IPS-18c (cell line): Measurements from ENCODE around the gene LPCAT1.

Experiments used
- H3K4me3 ChIP-seq: 2 replicates; pipeline ENCODE4 v1.7.0; 2013; ENCODE audit warnings: low read depth, mild to moderate bottlenecking, low read length, moderate library complexity; ENCODE audit not compliant: insufficient read depth
- H3K9me3 ChIP-seq: one replicate; pipeline ENCODE4 v1.6.1; 2013; ENCODE audit warnings: mild to moderate bottlenecking, low read length, moderate library complexity; ENCODE audit not compliant: control insufficient read depth, insufficient read depth

Gene LPCAT1

DNA sequence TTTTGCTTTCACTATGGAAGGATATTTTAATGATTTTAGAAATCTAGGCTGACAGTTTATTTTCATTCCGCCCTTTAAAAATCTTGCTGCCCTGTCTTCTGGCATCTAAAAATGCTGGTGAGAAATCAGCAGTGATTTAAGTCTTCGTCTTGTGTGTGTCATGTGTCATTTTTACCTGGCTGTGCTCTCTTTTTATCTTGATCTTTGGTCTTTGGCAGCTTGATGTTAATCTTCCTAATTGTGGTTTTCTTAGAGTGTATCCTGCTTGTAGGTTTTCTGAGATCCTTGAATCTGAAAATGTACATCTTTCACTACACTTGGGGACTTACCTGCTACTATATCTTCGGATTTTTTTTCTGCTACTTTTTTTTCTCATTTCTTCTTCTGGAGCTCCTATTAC lies 11.9 kb upstream of the LPCAT1 start:
- no peak overlapping the region for H3K4me3 ChIP-seq
- H3K9me3 ChIP-seq, result no peaks in the 10 kb centered on the region

GRCh38 chr5:1532384-1532783 lies 8.6 kb upstream of the LPCAT1 start:
- no peak overlapping the region for H3K4me3 ChIP-seq
- H3K9me3 ChIP-seq, result no peaks in the 10 kb centered on the region

DNA sequence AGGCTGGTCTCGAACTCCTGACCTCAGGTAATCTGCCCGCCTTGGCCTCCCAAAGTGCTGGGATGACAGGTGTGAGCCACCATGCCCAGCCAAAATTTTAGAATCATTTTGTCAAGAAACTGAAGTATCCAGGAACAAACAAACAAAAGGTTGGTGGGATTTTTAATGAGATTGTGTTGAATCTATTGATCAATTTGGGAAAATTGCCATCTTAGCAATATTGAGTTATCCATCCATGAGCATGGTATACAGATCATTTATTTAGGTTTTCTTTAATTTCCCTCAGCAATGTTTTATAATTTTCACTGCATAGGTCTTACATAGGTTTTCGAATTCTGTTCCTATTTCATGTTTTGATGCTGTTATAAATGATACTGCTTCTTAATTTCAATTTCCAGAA lies 5.7 kb upstream of the LPCAT1 start:
- no peaks in the 10 kb centered on the region for H3K9me3 ChIP-seq
- H3K4me3 ChIP-seq, result no peak overlapping the region

DNA sequence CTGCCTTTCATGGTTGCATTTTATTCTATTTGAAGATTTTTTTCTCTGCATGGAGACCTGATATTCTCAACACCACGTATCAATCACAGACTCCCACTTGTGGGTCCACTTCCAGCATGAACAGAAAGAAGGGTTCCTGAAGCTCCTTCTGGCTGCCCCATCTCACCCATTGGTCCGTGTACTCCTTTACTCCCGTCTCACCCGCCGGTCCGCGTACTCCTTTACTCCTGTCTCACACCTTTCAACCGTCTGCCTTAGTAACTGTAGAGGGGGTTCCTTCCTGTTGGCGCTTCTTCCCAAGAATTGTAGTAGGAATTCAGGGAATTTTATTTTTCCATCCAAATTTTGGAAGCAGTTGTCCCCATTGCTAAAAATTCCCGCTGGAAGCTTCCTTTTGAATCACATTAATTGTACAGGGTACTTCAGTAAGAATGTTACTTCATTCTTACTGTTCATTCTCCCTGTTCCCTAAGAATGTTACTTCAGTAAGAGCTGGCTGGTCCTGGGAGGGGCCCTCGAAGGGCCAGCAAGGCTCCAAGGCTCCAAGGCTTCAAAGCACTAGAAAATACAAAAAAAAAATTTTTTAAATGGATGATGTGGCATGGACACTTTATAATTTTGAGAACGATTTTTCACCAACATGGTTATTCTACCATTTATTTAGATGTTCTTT lies 3.9 kb upstream of the LPCAT1 start:
- H3K4me3 ChIP-seq, result no peak overlapping the region
- no peaks in the 10 kb centered on the region for H3K9me3 ChIP-seq

DNA sequence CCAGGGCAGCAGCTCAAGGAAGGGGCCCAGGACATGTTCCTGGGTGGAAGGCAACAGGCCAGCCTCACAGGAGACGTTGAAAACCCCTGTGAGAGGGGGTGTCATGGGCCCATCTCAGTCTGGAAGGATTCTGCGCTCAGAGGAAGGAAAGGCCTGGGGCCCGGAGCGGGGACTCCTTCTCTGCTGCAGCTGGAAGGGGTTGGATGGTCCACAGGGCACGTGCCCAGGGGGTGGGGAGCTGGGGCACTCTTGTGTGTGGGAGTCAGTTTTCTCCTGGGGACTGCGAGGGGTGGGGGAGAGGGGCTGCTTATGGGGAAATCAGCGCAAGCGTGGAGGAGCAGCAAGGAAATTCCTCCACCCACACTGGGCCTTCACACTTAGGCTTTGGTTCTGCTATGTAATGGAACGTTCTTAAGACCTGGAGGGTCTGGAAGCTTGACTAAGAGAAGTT lies 2.9 kb upstream of the LPCAT1 start:
- Histone ChIP-seq H3K9me3 (no peaks in the 10 kb centered on the region), H3K4me3 (no peak overlapping the region)

DNA sequence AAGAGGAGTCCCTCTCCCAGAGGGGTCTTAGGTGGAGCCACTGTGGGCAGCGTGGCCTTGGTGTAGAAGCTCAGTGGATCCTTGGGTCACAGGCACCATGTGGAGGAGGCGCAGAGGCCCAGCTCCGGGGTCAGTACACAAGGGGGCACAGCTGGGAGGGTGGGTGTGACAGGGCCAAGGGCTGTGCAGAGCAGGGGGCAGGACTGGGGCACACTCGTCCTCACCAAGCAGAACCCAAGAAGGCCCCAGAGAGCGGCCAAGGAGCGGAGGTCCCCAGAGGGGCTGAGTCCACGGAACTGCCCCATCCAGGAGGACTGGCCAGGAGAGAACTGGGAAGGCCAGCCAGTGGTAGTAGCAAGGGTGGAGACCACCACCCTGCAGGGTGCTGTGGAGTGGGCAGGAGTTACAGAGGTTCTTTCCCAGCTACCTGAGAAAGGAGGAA lies 2.5 kb upstream of the LPCAT1 start:
- no peak overlapping the region for H3K4me3 ChIP-seq
- no peaks in the 10 kb centered on the region for H3K9me3 ChIP-seq

DNA sequence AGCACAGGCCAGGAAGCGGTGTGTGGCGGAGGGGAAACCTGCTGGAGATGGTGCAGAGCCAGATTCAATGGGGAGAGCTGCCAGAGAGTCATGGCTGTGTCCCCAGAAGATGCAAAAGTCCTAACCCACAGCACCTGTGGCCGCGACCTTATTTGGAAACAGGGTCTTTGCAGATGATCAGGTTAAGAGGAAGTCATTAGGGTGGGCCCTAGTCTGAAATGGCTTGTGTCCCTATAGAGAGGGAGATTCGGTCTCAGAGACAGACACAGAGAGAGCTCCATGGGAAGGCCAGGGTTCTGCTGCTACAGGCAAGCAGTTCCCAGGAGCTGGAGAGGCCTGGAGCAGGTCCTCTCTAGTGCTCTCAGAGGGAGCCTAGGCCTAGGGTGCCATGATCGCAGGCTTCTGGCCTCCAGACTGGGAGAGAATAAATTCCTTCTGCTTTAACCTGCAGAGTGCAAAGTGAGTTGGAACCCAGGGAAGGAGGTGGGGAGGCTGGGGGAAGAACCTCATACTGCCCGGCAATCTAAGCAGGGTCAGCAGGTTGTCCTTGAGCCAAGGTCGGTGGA lies 1.9 kb upstream of the LPCAT1 start:
- no peaks in the 10 kb centered on the region for H3K9me3 ChIP-seq
- no peak overlapping the region for H3K4me3 ChIP-seq

GRCh38 chr5:1524799-1525623 lies 1.3 kb upstream of the LPCAT1 start:
- Histone ChIP-seq H3K9me3 (peaks cover 3% of the 10 kb centered on the region), H3K4me3 (no peak overlapping the region)

DNA sequence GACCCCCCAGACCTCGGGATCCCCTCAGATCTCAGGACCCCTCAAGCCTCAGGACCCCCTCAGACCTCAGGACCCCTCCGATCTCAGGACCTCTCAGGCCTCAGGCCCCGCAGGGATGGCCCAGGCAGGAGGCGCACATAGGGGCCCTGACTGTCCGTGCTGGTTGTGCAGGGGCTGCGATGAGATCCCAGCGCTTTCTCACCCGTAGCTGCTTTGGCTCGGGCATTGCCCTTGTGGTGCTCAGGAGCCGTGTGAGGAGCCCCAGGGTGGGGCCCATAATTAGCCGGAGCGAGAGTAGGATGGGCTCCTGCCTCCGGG lies 680 bp upstream of the LPCAT1 start:
- Histone ChIP-seq H3K4me3 (peak overlapping the region; percentile 49), H3K9me3 (peaks cover 3% of the 10 kb centered on the region)

GRCh38 chr5:1523480-1523792 lies 324 bp downstream of the LPCAT1 start:
- peak overlapping the region; percentile 88 for H3K4me3 ChIP-seq
- H3K9me3 ChIP-seq, result peaks cover 3% of the 10 kb centered on the region

DNA sequence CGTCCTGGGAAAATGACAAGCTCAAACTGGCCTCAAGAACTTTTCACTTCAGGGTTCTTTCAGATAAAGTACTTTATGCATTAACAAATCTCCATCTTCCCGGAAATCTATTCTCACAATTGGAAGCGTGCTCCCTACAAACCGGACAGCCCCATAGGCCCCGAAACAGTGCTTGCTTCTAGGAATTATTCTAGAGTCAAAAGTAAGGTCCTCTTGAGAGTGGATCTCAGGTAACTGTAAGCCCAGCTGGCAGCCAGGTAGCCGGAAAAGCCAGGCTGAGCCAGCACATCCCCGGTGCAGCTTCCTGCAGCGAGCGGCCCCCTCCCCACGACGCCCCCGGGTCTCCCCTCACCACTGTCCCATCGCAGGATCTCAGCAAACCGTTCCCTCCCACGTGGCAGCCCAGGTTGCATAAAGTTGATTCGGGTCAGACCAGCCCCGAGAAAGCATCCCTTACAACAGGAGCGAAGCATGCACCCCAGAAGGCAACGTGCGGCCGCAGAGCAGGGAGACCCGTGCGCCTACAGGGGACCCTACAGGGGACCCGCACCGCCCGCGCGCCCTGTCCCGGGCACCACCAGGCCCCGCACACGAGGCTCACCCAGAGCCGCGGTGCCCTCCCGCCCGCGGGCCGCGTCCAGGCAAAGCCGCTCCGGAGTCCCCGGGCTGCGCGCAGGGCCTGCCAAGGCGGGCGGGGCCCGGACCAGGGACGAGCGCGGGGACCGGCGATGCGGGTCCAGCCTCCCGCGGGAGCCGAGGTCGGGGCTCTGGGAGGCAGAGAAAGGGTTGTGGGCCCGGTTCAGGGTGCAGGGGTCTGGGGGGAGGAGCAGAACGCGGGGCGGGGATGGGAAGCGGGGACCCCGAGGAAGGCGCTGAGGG lies 920 bp downstream of the LPCAT1 start:
- Histone ChIP-seq H3K9me3 (peaks cover 3% of the 10 kb centered on the region), H3K4me3 (peak overlapping the region; percentile 88)

- Histone ChIP-seq H3K9me3 (peaks cover 3% of the 10 kb centered on the region), H3K4me3 (peak overlapping the region; percentile 88)
Measured at GRCh38 chr5:1521671-1522600, 1.8 kb downstream of the LPCAT1 start.

- Histone ChIP-seq H3K9me3 (peaks cover 3% of the 10 kb centered on the region), H3K4me3 (no peak overlapping the region; the same call in 1 of the 2 replicates)
Measured at GRCh38 chr5:1520791-1521453, 2.8 kb downstream of the LPCAT1 start.

- H3K9me3 ChIP-seq, result peaks cover 3% of the 10 kb centered on the region
Measured at GRCh38 chr5:1519631-1520210, 4.0 kb downstream of the LPCAT1 start.

DNA sequence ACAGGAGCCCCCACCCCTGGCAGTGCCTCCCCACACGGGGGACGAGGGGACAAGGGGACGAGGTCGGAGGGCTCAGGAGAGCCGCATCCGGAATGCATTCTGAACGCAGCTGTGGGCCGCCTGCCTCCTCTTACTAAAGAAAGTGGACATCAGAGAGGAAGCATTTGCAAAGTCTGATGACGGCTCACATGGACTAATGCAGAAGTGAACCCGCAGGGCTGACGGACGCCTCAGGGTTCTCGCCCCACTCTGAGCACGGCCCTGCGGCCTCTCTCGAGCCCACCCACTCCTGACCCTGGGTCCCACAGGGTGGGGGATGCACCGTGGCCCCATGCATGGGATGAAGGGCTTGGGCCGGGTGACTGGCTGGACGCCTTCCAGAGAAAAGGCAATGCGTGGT lies 5.9 kb downstream of the LPCAT1 start:
- no peak overlapping the region for H3K4me3 ChIP-seq
- H3K9me3 ChIP-seq, result peaks cover 3% of the 10 kb centered on the region

More at GRCh38 chr5:1519631-1520210, 4.0 kb downstream of the LPCAT1 start:
- H3K4me3 ChIP-seq, result no peak overlapping the region
